H1 (cell line): ENCODE results near the gene TM4SF20. TPM values are rescaled to one million over a fixed set of nuclear protein-coding genes. Genes with fewer than 3 reads are reported as not detected.

ENCODE experiments used
- CTCF ChIA-PET: fragments of 300-600 bp; sonication (Branson Sonifier 250); formaldehyde crosslinking; loops from one replicate; lab custom pipeline; 2021; ENCODE audit not compliant: partially characterized antibody; lab: Charles Lee
- POLR2A ChIA-PET: fragments of 300-600 bp; sonication (Branson Sonifier 250); formaldehyde crosslinking; loops from one replicate; lab custom pipeline; 2021; ENCODE audit warnings: inconsistent platforms; ENCODE audit not compliant: partially characterized antibody; lab: Charles Lee
- DNase-seq, 2 experiments: peaks; one replicate each; pipeline versions ENCODE4 v3.0.0 to v3.0.0-alpha.2; 2010 to 2022; ENCODE audit warnings: low spot score in 2 of 2, low read depth in 1 of 2, mixed read lengths in 1 of 2
- FAIRE-seq: peaks from 2 replicates; lab custom pipeline; 2011; peaks lifted over from hg19 to GRCh38; lab: Jason Lieb, UNC
- H2AFZ ChIP-seq: 2 replicates; pipeline ENCODE4 v1.8.1; 2012; ENCODE audit warnings: low read length, inconsistent platforms
- H2AK5ac ChIP-seq: 2 replicates; pipeline ENCODE4 v1.6.1; 2013; ENCODE audit warnings: low read depth, low read length
- H2BK120ac ChIP-seq: replicated peaks from 2 replicates; pipeline ENCODE3; 2013; ENCODE audit warnings: low read depth, low read length, inconsistent platforms
- H2BK12ac ChIP-seq: 2 replicates; pipeline ENCODE4 v1.6.1; 2013; ENCODE audit warnings: low read depth, low read length
- H2BK15ac ChIP-seq: 2 replicates; pipeline ENCODE4 v1.6.1; 2013; ENCODE audit warnings: low read length
- H2BK20ac ChIP-seq: 2 replicates; pipeline ENCODE4 v1.6.1; 2013; ENCODE audit warnings: low read length
- H2BK5ac ChIP-seq: 2 replicates; pipeline ENCODE4 v1.6.1; 2013; ENCODE audit warnings: low read depth, low read length
- H3K14ac ChIP-seq: 2 replicates; pipeline ENCODE4 v1.6.1; 2013; ENCODE audit warnings: inconsistent platforms; ENCODE audit not compliant: insufficient read length
- H3K18ac ChIP-seq: 2 replicates; pipeline ENCODE4 v1.6.1; 2013; ENCODE audit warnings: low read length; ENCODE audit errors: extremely low read depth
- H3K23ac ChIP-seq: 2 replicates; pipeline ENCODE4 v1.6.1; 2013; ENCODE audit warnings: inconsistent platforms; ENCODE audit not compliant: insufficient read length
- H3K23me2 ChIP-seq: 2 replicates; pipeline ENCODE4 v1.6.1; 2013; ENCODE audit warnings: low read depth, low read length
- H3K27ac ChIP-seq: 2 replicates; pipeline ENCODE4 v1.6.1; 2011; ENCODE audit warnings: low read depth, low read length, inconsistent platforms
- H3K27me3 ChIP-seq, 4 experiments: replicated peaks in 1 of 4; 1 replicate in 1 of 4; 2 replicates in 3 of 4; pipeline versions ENCODE4 v1.6.1 to v1.8.1; 2011 to 2013; ENCODE audit warnings: low read length in 3 of 4, mild to moderate bottlenecking in 3 of 4, inconsistent platforms in 2 of 4, mixed read lengths in 2 of 4, moderate library complexity in 1 of 4; ENCODE audit not compliant: control insufficient read depth in 3 of 4, insufficient read depth in 3 of 4; ENCODE audit errors: extremely low read depth in 1 of 4
- H3K36me3 ChIP-seq, 4 experiments: 2 replicates each; pipeline versions ENCODE4 v1.6.1 to v1.8.1; 2011 to 2013; ENCODE audit warnings: mild to moderate bottlenecking in 4 of 4, low read length in 3 of 4, moderate library complexity in 2 of 4, control low read depth in 1 of 4, inconsistent platforms in 1 of 4; ENCODE audit not compliant: insufficient read depth in 4 of 4, control insufficient read depth in 2 of 4
- H3K4ac ChIP-seq: replicated peaks from 2 replicates; pipeline ENCODE3; 2013; ENCODE audit warnings: low read length, low read depth, mixed read lengths, inconsistent platforms; ENCODE audit not compliant: insufficient read length
- H3K4me1 ChIP-seq, 4 experiments: replicated peaks in 1 of 4; 1 replicate in 1 of 4; 2 replicates in 3 of 4; pipeline versions ENCODE4 v1.6.1 to v1.8.1; 2011 to 2013; ENCODE audit warnings: low read length in 3 of 4, inconsistent platforms in 2 of 4, mixed read lengths in 1 of 4; ENCODE audit not compliant: insufficient read depth in 4 of 4, control insufficient read depth in 3 of 4
- H3K4me2 ChIP-seq, 2 experiments: 2 replicates each; pipeline versions ENCODE4 v1.6.1 to v1.8.1; 2011 to 2013; ENCODE audit warnings: low read depth in 2 of 2, low read length in 2 of 2, control low read depth in 1 of 2, inconsistent platforms in 1 of 2, mild to moderate bottlenecking in 1 of 2; ENCODE audit not compliant: insufficient read depth in 1 of 2
- H3K4me3 ChIP-seq, 4 experiments: fragments of 200-600, 300-600 bp in 1 of 4; sonication (generic), shearing (Covaris generic), sonication (Bioruptor Twin) in 1 of 4; 2 replicates each; pipeline versions ENCODE4 v1.5.1 to v1.8.1; 2011 to 2016; ENCODE audit warnings: low read length in 4 of 4, low read depth in 3 of 4, control low read depth in 2 of 4, inconsistent platforms in 2 of 4, mild to moderate bottlenecking in 2 of 4, mixed read lengths in 1 of 4, moderate library complexity in 1 of 4; ENCODE audit not compliant: insufficient read depth in 2 of 4; ENCODE audit errors: extremely low read depth in 1 of 4
- H3K56ac ChIP-seq: replicated peaks from 2 replicates; pipeline ENCODE3; 2013; ENCODE audit warnings: low read depth, mild to moderate bottlenecking, mixed read lengths, low read length, inconsistent platforms; ENCODE audit not compliant: insufficient read length
- H3K79me1 ChIP-seq: 2 replicates; pipeline ENCODE4 v1.6.1; 2013; ENCODE audit warnings: low read depth, low read length, control low read depth
- H3K79me2 ChIP-seq, 2 experiments: 2 replicates each; pipeline versions ENCODE4 v1.6.1 to v1.8.1; 2012 to 2013; ENCODE audit warnings: low read length in 2 of 2, mild to moderate bottlenecking in 2 of 2, inconsistent platforms in 1 of 2; ENCODE audit not compliant: insufficient read depth in 2 of 2, control insufficient read depth in 1 of 2
- H3K9ac ChIP-seq, 4 experiments: replicated peaks in 1 of 4; 1 replicate in 1 of 4; 2 replicates in 3 of 4; pipeline versions ENCODE4 v1.6.1 to v1.8.1; 2011 to 2013; ENCODE audit warnings: low read depth in 3 of 4, low read length in 3 of 4, control low read depth in 2 of 4, mild to moderate bottlenecking in 2 of 4, moderate library complexity in 2 of 4, inconsistent platforms in 1 of 4; ENCODE audit errors: extremely low read depth in 1 of 4
- H3K9me3 ChIP-seq, 2 experiments: 2 replicates each; pipeline versions ENCODE4 v1.6.1 to v1.8.1; 2012 to 2013; ENCODE audit warnings: mild to moderate bottlenecking in 2 of 2, moderate library complexity in 2 of 2, control low read depth in 1 of 2, inconsistent platforms in 1 of 2, low read depth in 1 of 2, low read length in 1 of 2, mixed read lengths in 1 of 2; ENCODE audit not compliant: insufficient read depth in 2 of 2
- H4K20me1 ChIP-seq, 2 experiments: replicated peaks in 1 of 2; 2 replicates each; pipeline versions ENCODE3 to v1.8.1; 2011 to 2013; ENCODE audit warnings: inconsistent platforms in 2 of 2, low read length in 2 of 2, mild to moderate bottlenecking in 1 of 2; ENCODE audit not compliant: insufficient read depth in 2 of 2, control insufficient read depth in 1 of 2
- H4K5ac ChIP-seq: 2 replicates; pipeline ENCODE4 v1.6.1; 2013; ENCODE audit warnings: low read length, low read depth, mixed read lengths, inconsistent platforms; ENCODE audit not compliant: insufficient read length
- H4K8ac ChIP-seq: 2 replicates; pipeline ENCODE4 v1.8.0; 2013; ENCODE audit warnings: mild to moderate bottlenecking, moderate library complexity, low read length, inconsistent platforms; ENCODE audit not compliant: insufficient read depth; ENCODE audit errors: extremely low read depth
- H4K91ac ChIP-seq: replicated peaks from 2 replicates; pipeline ENCODE3; 2013; ENCODE audit warnings: low read length, mixed read lengths, inconsistent platforms; ENCODE audit not compliant: insufficient read length
- EZH2 ChIP-seq: fragments of 200-600 bp; sonication (generic); IDR thresholded peaks from 2 replicates; pipeline ENCODE4 v1.7.1; 2012; ENCODE audit warnings: low read depth, mild to moderate bottlenecking, moderate library complexity, low read length, inconsistent platforms; ENCODE audit not compliant: severe bottlenecking
- KDM4A ChIP-seq: IDR thresholded peaks from one replicate; pipeline ENCODE4 v1.7.1; 2012; ENCODE audit warnings: low read depth, mild to moderate bottlenecking, moderate library complexity, low read length, inconsistent platforms; ENCODE audit not compliant: severe bottlenecking
- WGBS, 2 experiments: shearing (Covaris generic) in 1 of 2; methylation state at CpG; one replicate each; pipeline versions ENCODE4 v1.1.6 to v1.1.7; 2013 to 2015; ENCODE audit warnings: low lambda C conversion rate in 2 of 2, mixed read lengths in 2 of 2, inconsistent platforms in 1 of 2, low coverage in 1 of 2, missing lambda C conversion rate in 1 of 2; ENCODE audit not compliant: insufficient replicate concordance in 2 of 2, insufficient coverage in 1 of 2, insufficient read length in 1 of 2; ENCODE audit errors: extremely low coverage in 1 of 2, missing lambda C conversion rate in 1 of 2; 5-methylcytosine and 5-hydroxymethylcytosine counted together
- polyA plus RNA-seq, 7 experiments: library from polyadenylated mRNA; depleted of rRNA in 3 of 7; stranded (reverse) in 5 of 7; unstranded in 2 of 7; fragments of >200 nt in 5 of 7; fragments of 200-250 nt in 2 of 7; gene quantifications; 1 replicate in 5 of 7; 2 replicates in 1 of 7; 4 replicates in 1 of 7; pipeline versions ENCODE4 v1.2.1 to v1.2.3, GENCODE V29; 2011 to 2013; ENCODE audit warnings: missing spikeins in 2 of 7, mixed read lengths in 2 of 7
- total RNA-seq: library from RNA; stranded (reverse); fragmentation: NEBNext Ultra II Directional; extraction: Animal tissue kit (Norgen Biotek cat#: 25700); gene quantifications from 2 replicates; pipeline ENCODE4 v1.2.1, GENCODE V29; 2021

TM4SF20 gene
- total and polyA plus RNA-seq, 2 of the 8 experiments (the other 6 are each of a cell fraction or from before 2014, with no cell fraction given) = not detected

DNA sequence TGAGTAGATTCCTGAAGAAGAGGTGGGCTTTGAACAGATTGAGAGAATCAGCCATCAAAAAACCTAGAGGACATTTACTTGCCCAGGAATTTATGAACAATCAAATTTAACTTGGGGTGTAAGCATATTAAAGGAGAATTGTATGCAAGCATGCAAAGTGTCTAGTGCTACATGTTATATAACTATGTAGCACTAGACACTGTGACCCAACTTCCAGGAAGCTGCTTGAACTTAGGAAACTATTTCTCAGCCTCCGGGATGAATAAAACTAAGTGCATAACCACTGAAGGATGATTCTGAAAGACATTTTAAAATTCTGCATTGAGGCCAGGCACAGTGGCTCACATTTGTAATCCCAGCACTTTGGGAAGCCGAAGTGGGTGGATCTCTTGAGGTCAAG, 41.7 kb downstream of the TM4SF20 start:
- Histone ChIP-seq H2AK5ac (no peak overlapping the region), H4K5ac (no peak overlapping the region), H3K18ac (no peak overlapping the region), H2AFZ (no peak overlapping the region), H3K4me1 (no peaks in the 10 kb centered on the region), H2BK12ac (no peak overlapping the region), H3K36me3 (peaks cover 8 to 49% (median 13%) of the 10 kb centered on the region in 4 experiments; a peak in 7 of 8 replicates), H3K56ac (no peak overlapping the region), H3K23me2 (no peaks in the 10 kb centered on the region), H3K79me2 (no peaks in the 10 kb centered on the region), H3K27ac (no peak overlapping the region)
- POLR2A ChIA-PET = no interaction called here
- no peak for TF ChIP-seq KDM4A
- TF ChIP-seq EZH2 = no peak
- TF ChIP-seq, all 59 proteins: peak for 0
- Histone ChIP-seq H2BK20ac (no peak overlapping the region), H3K14ac (no peak overlapping the region), H2BK120ac (no peak overlapping the region), H3K4me2 (no peak overlapping the region), H4K20me1 (peaks cover 0 to 3% of the 10 kb centered on the region in 2 experiments), H4K8ac (no peak overlapping the region), H3K4me3 (no peak overlapping the region), H3K27me3 (no peaks in the 10 kb centered on the region), H2BK5ac (no peak overlapping the region), H3K9ac (no peak overlapping the region), H3K23ac (no peak overlapping the region), H3K4ac (no peak overlapping the region), H2BK15ac (no peak overlapping the region), H3K79me1 (no peaks in the 10 kb centered on the region), H4K91ac (no peak overlapping the region), H3K9me3 (no peaks in the 10 kb centered on the region)
- no peak for DNase-seq
- WGBS, 2 experiments = 95% methylated on average over 2 of the region's 2 CpGs; no CpG with 5 or more reads in 1 of the 2 experiments
- CTCF ChIA-PET = interaction anchor here (0.7 to 3.4 kb wide), 3 partner anchors 10 to 509 kb away, joined by 3 to 14 read pairs (median 4); no protein-coding TSS in a partner anchor
- no peak for FAIRE-seq
